Trophoblast cell (in vitro differentiated cells and primary cell): Measurements from ENCODE around the gene MIA3.

Source experiments
- DNase-seq, 2 donors: peaks; one replicate each; pipeline ENCODE4 v3.0.0-alpha.2; 2016
- H2AFZ ChIP-seq: 2 replicates; pipeline ENCODE4 v1.6.1; 2013; ENCODE audit warnings: low read length, moderate library complexity, mild to moderate bottlenecking; ENCODE audit not compliant: insufficient read depth, poor library complexity
- H2AK5ac ChIP-seq: 2 replicates; pipeline ENCODE4 v1.6.1; 2013; ENCODE audit warnings: mild to moderate bottlenecking, low read length
- H2BK120ac ChIP-seq: 2 replicates; pipeline ENCODE4 v1.6.1; 2013; ENCODE audit warnings: low read length, mild to moderate bottlenecking, moderate library complexity; ENCODE audit not compliant: insufficient read depth, poor library complexity
- H2BK12ac ChIP-seq: 2 replicates; pipeline ENCODE4 v1.6.1; 2013; ENCODE audit warnings: mild to moderate bottlenecking, low read length, moderate library complexity
- H2BK5ac ChIP-seq: 2 replicates; pipeline ENCODE4 v1.6.1; 2013; ENCODE audit warnings: low read length, low read depth, moderate library complexity, mild to moderate bottlenecking; ENCODE audit not compliant: poor library complexity
- H3K14ac ChIP-seq: 2 replicates; pipeline ENCODE4 v1.6.1; 2013; ENCODE audit warnings: mild to moderate bottlenecking, low read length
- H3K18ac ChIP-seq: 2 replicates; pipeline ENCODE4 v1.6.1; 2013; ENCODE audit warnings: mild to moderate bottlenecking, low read length
- H3K23ac ChIP-seq: 2 replicates; pipeline ENCODE4 v1.6.1; 2013; ENCODE audit warnings: low read length
- H3K27ac ChIP-seq: 2 replicates; pipeline ENCODE4 v1.5.1; 2013; ENCODE audit warnings: low read depth, mild to moderate bottlenecking, inconsistent platforms, low read length, moderate library complexity
- H3K27me3 ChIP-seq: 2 replicates; pipeline ENCODE4 v1.6.1; 2013; ENCODE audit warnings: inconsistent platforms, mild to moderate bottlenecking, low read length, moderate library complexity; ENCODE audit not compliant: insufficient read depth
- H3K36me3 ChIP-seq, 2 experiments: 1 replicate in 1 of 2; 2 replicates in 1 of 2; pipeline ENCODE4 v1.6.1; 2013; ENCODE audit warnings: low read length in 2 of 2, mild to moderate bottlenecking in 2 of 2, moderate library complexity in 1 of 2; ENCODE audit not compliant: insufficient read depth in 2 of 2, control insufficient read depth in 1 of 2
- H3K4ac ChIP-seq: 2 replicates; pipeline ENCODE4 v1.6.1; 2013; ENCODE audit warnings: low read depth, mild to moderate bottlenecking, low read length, moderate library complexity
- H3K4me1 ChIP-seq, 2 experiments: 1 replicate in 1 of 2; 2 replicates in 1 of 2; pipeline ENCODE4 v1.6.1; 2013; ENCODE audit warnings: low read length in 2 of 2, mild to moderate bottlenecking in 2 of 2, moderate library complexity in 1 of 2; ENCODE audit not compliant: insufficient read depth in 2 of 2, control insufficient read depth in 1 of 2
- H3K4me2 ChIP-seq: 2 replicates; pipeline ENCODE4 v1.6.1; 2013; ENCODE audit warnings: inconsistent platforms, mild to moderate bottlenecking, low read length, moderate library complexity
- H3K4me3 ChIP-seq: 2 replicates; pipeline ENCODE4 v1.5.1; 2013; ENCODE audit warnings: mild to moderate bottlenecking, low read depth, low read length, inconsistent platforms
- H3K79me1 ChIP-seq: one replicate; pipeline ENCODE4 v1.6.1; 2013; ENCODE audit warnings: low read length
- H3K79me2 ChIP-seq: 2 replicates; pipeline ENCODE4 v1.6.1; 2013; ENCODE audit warnings: low read length, mild to moderate bottlenecking; ENCODE audit not compliant: control insufficient read depth, insufficient read depth, poor library complexity
- H3K9ac ChIP-seq: 2 replicates; pipeline ENCODE4 v1.6.1; 2013; ENCODE audit warnings: mild to moderate bottlenecking, low read length
- H3K9me3 ChIP-seq: 2 replicates; pipeline ENCODE4 v1.6.1; 2013; ENCODE audit warnings: low read depth, mild to moderate bottlenecking, control low read depth, inconsistent platforms, low read length; ENCODE audit not compliant: insufficient read depth
- H4K12ac ChIP-seq: 2 replicates; pipeline ENCODE4 v1.6.1; 2013; ENCODE audit warnings: low read depth, mild to moderate bottlenecking, low read length, moderate library complexity
- H4K8ac ChIP-seq: 2 replicates; pipeline ENCODE4 v1.6.1; 2013; ENCODE audit warnings: low read depth, mild to moderate bottlenecking, low read length, moderate library complexity
- H4K91ac ChIP-seq: one replicate; pipeline ENCODE4 v1.6.1; 2013; ENCODE audit warnings: low read depth, mild to moderate bottlenecking, low read length, moderate library complexity
- WGBS: extraction: QIAGEN DNeasy Blood & Tissue Kit; methylation state at CpG from one replicate; pipeline ENCODE4 v1.1.7; 2013; ENCODE audit warnings: missing lambda C conversion rate; ENCODE audit not compliant: insufficient read length, insufficient coverage; ENCODE audit errors: extremely low coverage; 5-methylcytosine and 5-hydroxymethylcytosine counted together

Gene MIA3

GRCh38 chr1:222632749-222633148, 14.9 kb downstream of the MIA3 start:
- H2BK120ac ChIP-seq: no peak overlapping the region
- no peak overlapping the region for H2AFZ ChIP-seq
- H3K27ac ChIP-seq: no peak overlapping the region
- no peak overlapping the region for H3K14ac ChIP-seq
- H4K8ac ChIP-seq: no peak overlapping the region
- H3K4me3 ChIP-seq: no peak overlapping the region
- H4K91ac ChIP-seq: no peak overlapping the region
- H3K36me3 ChIP-seq: peaks cover 18% of the 10 kb centered on the region in 2 experiments
- H3K9ac ChIP-seq: no peak overlapping the region
- H2BK12ac ChIP-seq: no peak overlapping the region
- no peak overlapping the region for H3K23ac ChIP-seq
- H3K79me1 ChIP-seq: no peaks in the 10 kb centered on the region
- H3K9me3 ChIP-seq: no peaks in the 10 kb centered on the region
- no peak overlapping the region for H3K4ac ChIP-seq
- H3K18ac ChIP-seq: no peak overlapping the region
- no CpG with 5 or more reads among the region's 2 CpGs for WGBS
- no peak overlapping the region for H2AK5ac ChIP-seq
- no peaks in the 10 kb centered on the region for H3K27me3 ChIP-seq
- no peaks in the 10 kb centered on the region for H3K4me1 ChIP-seq
- no peak overlapping the region for H2BK5ac ChIP-seq
- H3K4me2 ChIP-seq: no peak overlapping the region
- no peak for DNase-seq
- no peak overlapping the region for H4K12ac ChIP-seq
- H3K79me2 ChIP-seq: no peaks in the 10 kb centered on the region

GRCh38 chr1:222634180-222635013, 16.5 kb downstream of the MIA3 start:
- no peak overlapping the region for H4K8ac ChIP-seq
- no peak overlapping the region for H4K91ac ChIP-seq
- DNase-seq: peak; percentile 92 to 100
- no peaks in the 10 kb centered on the region for H3K4me1 ChIP-seq
- no peak overlapping the region for H3K4me2 ChIP-seq
- H3K4me3 ChIP-seq: no peak overlapping the region
- H2AFZ ChIP-seq: no peak overlapping the region
- no peak overlapping the region for H2BK12ac ChIP-seq
- H3K9ac ChIP-seq: no peak overlapping the region
- no peaks in the 10 kb centered on the region for H3K27me3 ChIP-seq
- no peak overlapping the region for H2BK5ac ChIP-seq
- no peak overlapping the region for H2BK120ac ChIP-seq
- H3K9me3 ChIP-seq: no peaks in the 10 kb centered on the region
- no peak overlapping the region for H2AK5ac ChIP-seq
- no peak overlapping the region for H3K18ac ChIP-seq
- H3K27ac ChIP-seq: no peak overlapping the region
- no peaks in the 10 kb centered on the region for H3K79me1 ChIP-seq
- no peaks in the 10 kb centered on the region for H3K79me2 ChIP-seq
- no CpG with 5 or more reads among the region's 7 CpGs for WGBS
- H4K12ac ChIP-seq: no peak overlapping the region
- no peak overlapping the region for H3K4ac ChIP-seq
- no peak overlapping the region for H3K23ac ChIP-seq
- peaks cover 15 to 18% of the 10 kb centered on the region in 2 experiments for H3K36me3 ChIP-seq
- H3K14ac ChIP-seq: no peak overlapping the region

DNA sequence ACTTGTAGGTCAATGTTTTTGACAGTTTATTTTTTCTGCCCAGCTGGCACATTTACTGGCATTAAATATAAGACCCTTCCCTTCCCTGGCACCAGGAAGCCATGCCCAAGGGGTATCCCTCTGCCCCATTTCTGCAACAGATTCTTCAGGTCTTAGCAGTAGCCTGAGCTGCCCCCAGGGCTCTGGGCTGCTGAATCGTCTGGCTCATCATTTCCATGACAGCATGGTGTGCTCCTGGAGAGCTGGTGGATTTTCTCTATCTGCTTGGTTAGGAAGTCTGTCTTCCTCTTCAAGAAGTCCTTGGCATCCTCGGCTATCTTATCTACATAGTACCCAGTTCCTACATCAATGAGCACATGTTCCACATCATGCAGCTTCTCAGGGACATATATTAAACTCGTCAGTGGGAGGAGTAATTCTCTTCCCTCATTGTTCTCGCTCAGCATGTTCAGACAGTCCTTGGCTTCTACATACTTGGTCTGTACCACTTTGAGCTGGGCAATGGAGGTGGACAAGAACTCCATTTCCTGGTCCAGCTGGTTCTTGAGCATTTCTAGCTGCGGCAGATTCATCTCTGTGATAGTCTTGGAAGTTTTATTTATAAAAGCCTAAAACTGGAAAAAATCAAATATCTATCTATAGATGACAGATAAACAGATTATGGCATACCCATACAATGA, 23.5 kb downstream of the MIA3 start:
- Histone ChIP-seq H3K9me3 (no peaks in the 10 kb centered on the region), H3K79me1 (peaks cover 7% of the 10 kb centered on the region), H3K23ac (no peak overlapping the region), H3K27me3 (no peaks in the 10 kb centered on the region), H3K9ac (no peak overlapping the region), H2AFZ (no peak overlapping the region), H3K79me2 (peaks cover 3% of the 10 kb centered on the region), H3K14ac (no peak overlapping the region), H3K27ac (no peak overlapping the region), H3K4me2 (no peak overlapping the region), H2BK12ac (no peak overlapping the region), H3K36me3 (peaks cover 7% of the 10 kb centered on the region in 2 experiments), H2BK120ac (no peak overlapping the region), H2BK5ac (no peak overlapping the region), H4K8ac (no peak overlapping the region), H4K91ac (no peak overlapping the region), H3K4me3 (no peak overlapping the region), H3K4me1 (peaks cover 0 to 2% of the 10 kb centered on the region in 2 experiments), H2AK5ac (no peak overlapping the region), H4K12ac (no peak overlapping the region), H3K18ac (no peak overlapping the region), H3K4ac (no peak overlapping the region)
- WGBS: no CpG with 5 or more reads among the region's 5 CpGs
- peak in 1 of 2 donors; percentile 40 for DNase-seq

DNA sequence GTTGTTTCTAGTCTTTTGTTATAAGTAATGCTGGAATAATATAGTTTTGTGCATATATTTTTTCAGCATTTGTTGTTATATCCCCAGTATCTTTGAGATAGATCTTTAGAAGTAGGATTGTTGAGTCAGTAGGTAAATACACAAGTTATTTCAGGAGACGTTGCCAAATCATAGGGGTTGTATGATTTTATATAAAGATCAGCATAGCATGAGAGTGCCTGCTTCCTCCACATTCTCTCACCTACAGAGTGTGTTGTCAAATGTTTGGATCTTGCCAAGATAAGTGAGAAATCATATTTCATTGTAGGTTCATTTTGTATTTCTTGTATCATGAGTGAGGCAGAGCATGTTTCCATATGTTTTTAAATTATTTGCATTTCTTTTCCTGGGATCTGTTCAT, 24.6 kb downstream of the MIA3 start:
- H3K4me1 ChIP-seq: peaks cover 0 to 2% of the 10 kb centered on the region in 2 experiments
- no CpG with 5 or more reads among the region's 1 CpG for WGBS
- peaks cover 6 to 7% of the 10 kb centered on the region in 2 experiments for H3K36me3 ChIP-seq
- no peak overlapping the region for H3K18ac ChIP-seq
- peak in 1 of 2 donors; percentile 66 for DNase-seq
- H3K79me1 ChIP-seq: peaks cover 7% of the 10 kb centered on the region
- no peaks in the 10 kb centered on the region for H3K9me3 ChIP-seq
- H4K8ac ChIP-seq: no peak overlapping the region
- H4K91ac ChIP-seq: no peak overlapping the region
- H3K4me3 ChIP-seq: no peak overlapping the region
- H2AFZ ChIP-seq: no peak overlapping the region
- H3K23ac ChIP-seq: no peak overlapping the region
- no peak overlapping the region for H3K14ac ChIP-seq
- H3K79me2 ChIP-seq: peaks cover 3% of the 10 kb centered on the region
- no peak overlapping the region for H3K9ac ChIP-seq
- H3K4me2 ChIP-seq: no peak overlapping the region
- no peak overlapping the region for H2AK5ac ChIP-seq
- H3K4ac ChIP-seq: no peak overlapping the region
- no peak overlapping the region for H3K27ac ChIP-seq
- H3K27me3 ChIP-seq: no peaks in the 10 kb centered on the region
- H2BK5ac ChIP-seq: no peak overlapping the region
- no peak overlapping the region for H2BK12ac ChIP-seq
- H2BK120ac ChIP-seq: no peak overlapping the region
- no peak overlapping the region for H4K12ac ChIP-seq
